Lung (tissue), 12 donors: ENCODE measurements around the gene OAF. TPM values are rescaled to one million over a fixed set of nuclear protein-coding genes. Genes with fewer than 3 reads are reported as not detected.

Experiments used
- ATAC-seq: fragments of 200-7000 bp; cut with Tn5 transposase; one replicate; pipeline ENCODE4 v1.9.1; 2020; ENCODE audit warnings: moderate number of reproducible peaks; ENCODE audit not compliant: insufficient read depth, low FRiP score
- DNase-seq, 3 donors: peaks; one replicate each; pipeline ENCODE4 v3.0.0-alpha.2; 2013 to 2017
- H3K27ac ChIP-seq, 2 donors: one replicate each; pipeline ENCODE4 v1.5.1; 2013; ENCODE audit warnings: mild to moderate bottlenecking in 2 of 2, moderate library complexity in 2 of 2, control low read depth in 1 of 2, inconsistent platforms in 1 of 2, low read depth in 1 of 2, low read length in 1 of 2
- H3K27me3 ChIP-seq, 3 donors: one replicate each; pipeline ENCODE4 v1.5.1; 2013; ENCODE audit warnings: low read length in 2 of 3; ENCODE audit not compliant: control insufficient read depth in 3 of 3, insufficient read depth in 3 of 3
- H3K36me3 ChIP-seq, 4 donors: one replicate each; pipeline ENCODE4 v1.5.1; 2013; ENCODE audit warnings: low read length in 4 of 4, mild to moderate bottlenecking in 1 of 4, moderate library complexity in 1 of 4; ENCODE audit not compliant: control insufficient read depth in 4 of 4, insufficient read depth in 4 of 4
- H3K4me1 ChIP-seq, 5 donors: one replicate each; pipeline ENCODE4 v1.5.1; 2013; ENCODE audit warnings: low read length in 5 of 5, mild to moderate bottlenecking in 2 of 5, moderate library complexity in 1 of 5; ENCODE audit not compliant: control insufficient read depth in 5 of 5, insufficient read depth in 5 of 5
- H3K4me3 ChIP-seq: one replicate; pipeline ENCODE4 v1.5.1; 2013; ENCODE audit warnings: mild to moderate bottlenecking, control low read depth, moderate library complexity
- H3K9ac ChIP-seq, 2 donors: one replicate each; pipeline ENCODE4 v1.5.1; 2013; ENCODE audit warnings: low read length in 2 of 2, control low read depth in 1 of 2; ENCODE audit not compliant: insufficient read depth in 1 of 2
- H3K9me3 ChIP-seq, 4 donors: one replicate each; pipeline ENCODE4 v1.5.1; 2013; ENCODE audit warnings: low read length in 3 of 4, mild to moderate bottlenecking in 1 of 4, moderate library complexity in 1 of 4; ENCODE audit not compliant: control insufficient read depth in 4 of 4, insufficient read depth in 3 of 4
- CTCF ChIP-seq: IDR thresholded peaks from 2 replicates; pipeline ENCODE4 v1.5.1; 2012; ENCODE audit warnings: mild to moderate bottlenecking; ENCODE audit errors: control extremely low read depth, extremely low read depth
- WGBS, 2 donors: extraction: QIAGEN DNeasy Blood & Tissue Kit; methylation state at CpG; one replicate each; pipeline ENCODE4 v1.1.7; 2013; 5-methylcytosine and 5-hydroxymethylcytosine counted together
- polyA plus RNA-seq, 2 donors: library from polyadenylated mRNA; stranded (reverse); fragments of 200-250 nt; gene quantifications; one replicate each; pipeline ENCODE4 v1.2.1, GENCODE V29; 2013
- total RNA-seq, 2 donors: library from RNA; depleted of rRNA in 1 of 2; stranded (reverse); fragments of >200 nt in 1 of 2; gene quantifications; one replicate each; pipeline ENCODE4 v1.2.1, GENCODE V29; 2014 to 2021
- donor health status: control.
- donor health status: control.
- donor health status: Bipolar disorder and iron deficiency.
- donor health status: healthy.
- donor health status: DM: yes; HTN: yes; CAD: no.

The OAF gene
- total and polyA plus RNA-seq, 4 donors: 7.7 to 27.4 (median 12.0) TPM

GRCh38 chr11:120180551-120181232 lies 30.1 kb upstream of the OAF start:
- Histone ChIP-seq H3K27ac (no peak overlapping the region), H3K4me3 (no peak overlapping the region), H3K36me3 (no peaks in the 10 kb centered on the region), H3K9ac (no peak overlapping the region), H3K27me3 (no peaks in the 10 kb centered on the region), H3K9me3 (no peaks in the 10 kb centered on the region), H3K4me1 (peaks cover 0 to 52% (median 21%) of the 10 kb centered on the region in 5 donors)
- ATAC-seq: no peak
- no peak for TF ChIP-seq CTCF
- peak in 1 of 3 donors; percentile 60 for DNase-seq
- 59 to 66% methylated on average over 11 of the region's 11 CpGs for WGBS, 2 donors

GRCh38 chr11:120181376-120181975 lies 29.4 kb upstream of the OAF start:
- Histone ChIP-seq H3K9me3 (no peaks in the 10 kb centered on the region), H3K36me3 (no peaks in the 10 kb centered on the region), H3K4me3 (no peak overlapping the region), H3K27ac (no peak overlapping the region), H3K27me3 (no peaks in the 10 kb centered on the region), H3K9ac (no peak overlapping the region), H3K4me1 (peaks cover 0 to 60% (median 28%) of the 10 kb centered on the region in 5 donors)
- DNase-seq (no peak), ATAC-seq (no peak)
- TF ChIP-seq CTCF: no peak
- 89 to 90% methylated on average over 10 of the region's 10 CpGs for WGBS, 2 donors

GRCh38 chr11:120182372-120182771 lies 28.5 kb upstream of the OAF start:
- peak in 1 of 3 donors; percentile 37 for DNase-seq
- 63 to 71% methylated on average over 7 of the region's 7 CpGs for WGBS, 2 donors
- H3K36me3 ChIP-seq: no peaks in the 10 kb centered on the region

More at GRCh38 chr11:120182372-120182771, 28.5 kb upstream of the OAF start:
- H3K27me3 ChIP-seq: no peaks in the 10 kb centered on the region
- H3K9ac ChIP-seq: no peak overlapping the region
- H3K4me3 ChIP-seq: no peak overlapping the region
- no peak for TF ChIP-seq CTCF
- peaks cover 0 to 69% (median 36%) of the 10 kb centered on the region in 5 donors for H3K4me1 ChIP-seq
- no peaks in the 10 kb centered on the region for H3K9me3 ChIP-seq
- no peak overlapping the region for H3K27ac ChIP-seq
- no peak for ATAC-seq
